Endodermal cell (in vitro differentiated cells): ENCODE results near the gene EIF2S3. TPM values are rescaled to one million over a fixed set of nuclear protein-coding genes. Genes with fewer than 3 reads are reported as not detected.

Source experiments
- DNase-seq: peaks from one replicate; pipeline ENCODE4 v3.0.0-alpha.2; 2017
- H3K27ac ChIP-seq: 2 replicates; pipeline ENCODE4 v1.5.1; 2013; ENCODE audit warnings: mild to moderate bottlenecking, low read depth, low read length, moderate library complexity
- H3K27me3 ChIP-seq: 2 replicates; pipeline ENCODE4 v1.6.1; 2013; ENCODE audit warnings: mild to moderate bottlenecking, low read length, moderate library complexity; ENCODE audit not compliant: insufficient read depth, control insufficient read depth, poor library complexity, severe bottlenecking
- H3K36me3 ChIP-seq: 2 replicates; pipeline ENCODE4 v1.7.0; 2013; ENCODE audit warnings: mild to moderate bottlenecking, low read length, moderate library complexity; ENCODE audit not compliant: control insufficient read depth, insufficient read depth
- H3K4me1 ChIP-seq: one replicate; pipeline ENCODE4 v1.7.0; 2013; ENCODE audit warnings: low read length; ENCODE audit not compliant: control insufficient read depth, insufficient read depth
- H3K4me3 ChIP-seq: 2 replicates; pipeline ENCODE4 v1.5.1; 2013; ENCODE audit warnings: mild to moderate bottlenecking, low read length, moderate library complexity
- H3K9ac ChIP-seq: 2 replicates; pipeline ENCODE4 v1.6.1; 2013; ENCODE audit warnings: mild to moderate bottlenecking, low read length, moderate library complexity; ENCODE audit not compliant: poor library complexity, severe bottlenecking; ENCODE audit errors: extremely low read depth
- H3K9me3 ChIP-seq: 2 replicates; pipeline ENCODE4 v1.6.1; 2013; ENCODE audit warnings: mild to moderate bottlenecking, low read length, moderate library complexity; ENCODE audit not compliant: control insufficient read depth
- H3K27ac Mint-ChIP-seq: 2 replicates; pipeline ENCODE4 v1.8.0; 2020; ENCODE audit warnings: mixed read lengths
- H3K27me3 Mint-ChIP-seq: 2 replicates; pipeline ENCODE4 v1.8.0; 2021; ENCODE audit warnings: mild to moderate bottlenecking, mixed read lengths; ENCODE audit not compliant: insufficient read depth
- H3K36me3 Mint-ChIP-seq: 2 replicates; pipeline ENCODE4 v1.8.0; 2020; ENCODE audit warnings: low read depth, mixed read lengths
- H3K4me1 Mint-ChIP-seq: 2 replicates; pipeline ENCODE4 v1.8.0; 2020; ENCODE audit warnings: mixed read lengths
- H3K4me3 Mint-ChIP-seq: 2 replicates; pipeline ENCODE4 v1.8.0; 2020; ENCODE audit warnings: mild to moderate bottlenecking, moderate library complexity, mixed read lengths
- H3K9me3 Mint-ChIP-seq: 2 replicates; pipeline ENCODE4 v1.8.0; 2020; ENCODE audit warnings: mild to moderate bottlenecking, mixed read lengths
- WGBS, 2 experiments: methylation state at CpG; one replicate each; pipeline versions ENCODE4 v1.1.5 to v1.1.7; 2013; ENCODE audit warnings: missing lambda C conversion rate in 2 of 2, mixed read lengths in 1 of 2; ENCODE audit not compliant: insufficient coverage in 1 of 2, insufficient read length in 1 of 2; 5-methylcytosine and 5-hydroxymethylcytosine counted together
- total RNA-seq, 2 donors: library from RNA; stranded (reverse); fragmentation: NEBNext Ultra II Directional in 1 of 2; extraction: Animal tissue kit (Norgen Biotek cat#: 25700) in 1 of 2; gene quantifications; 2 replicates in 1 of 2; 3 replicates in 1 of 2; pipeline ENCODE4 v1.2.1, GENCODE V29; 2021
- TF ChIP-seq, protein P1 (sequence below): fragments of 200-600 bp; sonication (generic); conservative IDR thresholded peaks from 2 replicates; pipeline ENCODE4 v1.5.0; 2021; ENCODE audit warnings: antibody characterized with exemption, mild to moderate bottlenecking

The EIF2S3 gene
- total RNA-seq, 2 donors from 2014 or later: 209 to 458 TPM

DNA sequence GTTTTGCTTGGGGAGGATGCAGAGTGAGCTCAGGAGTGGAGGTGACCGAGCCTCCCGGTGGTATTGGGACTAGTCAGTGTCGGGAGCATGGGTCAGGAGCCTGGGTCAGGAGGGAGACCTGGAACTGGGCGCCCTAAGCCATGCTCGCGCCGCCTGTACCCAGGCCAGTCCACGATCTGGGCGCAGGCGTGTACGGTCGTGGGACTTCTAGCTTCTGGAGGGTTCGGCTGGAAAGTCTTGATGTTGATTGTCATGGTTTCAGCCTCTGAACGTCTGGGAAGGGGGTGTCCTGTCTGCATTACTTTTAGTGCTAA lies 244 bp downstream of the EIF2S3 start:
- Mint-ChIP-seq H3K4me3 (no peak overlapping the region), H3K4me1 (peaks cover 13% of the 10 kb centered on the region), H3K27ac (no peak overlapping the region), H3K27me3 (no peaks in the 10 kb centered on the region), H3K36me3 (peaks cover 21% of the 10 kb centered on the region), H3K9me3 (no peaks in the 10 kb centered on the region)
- Histone ChIP-seq H3K27me3 (no peaks in the 10 kb centered on the region), H3K36me3 (peaks cover 25% of the 10 kb centered on the region), H3K4me3 (no peak overlapping the region), H3K4me1 (no peaks in the 10 kb centered on the region), H3K27ac (peak overlapping the region; percentile 100), H3K9ac (no peak overlapping the region), H3K9me3 (no peaks in the 10 kb centered on the region)
- TF ChIP-seq, protein P1, sequence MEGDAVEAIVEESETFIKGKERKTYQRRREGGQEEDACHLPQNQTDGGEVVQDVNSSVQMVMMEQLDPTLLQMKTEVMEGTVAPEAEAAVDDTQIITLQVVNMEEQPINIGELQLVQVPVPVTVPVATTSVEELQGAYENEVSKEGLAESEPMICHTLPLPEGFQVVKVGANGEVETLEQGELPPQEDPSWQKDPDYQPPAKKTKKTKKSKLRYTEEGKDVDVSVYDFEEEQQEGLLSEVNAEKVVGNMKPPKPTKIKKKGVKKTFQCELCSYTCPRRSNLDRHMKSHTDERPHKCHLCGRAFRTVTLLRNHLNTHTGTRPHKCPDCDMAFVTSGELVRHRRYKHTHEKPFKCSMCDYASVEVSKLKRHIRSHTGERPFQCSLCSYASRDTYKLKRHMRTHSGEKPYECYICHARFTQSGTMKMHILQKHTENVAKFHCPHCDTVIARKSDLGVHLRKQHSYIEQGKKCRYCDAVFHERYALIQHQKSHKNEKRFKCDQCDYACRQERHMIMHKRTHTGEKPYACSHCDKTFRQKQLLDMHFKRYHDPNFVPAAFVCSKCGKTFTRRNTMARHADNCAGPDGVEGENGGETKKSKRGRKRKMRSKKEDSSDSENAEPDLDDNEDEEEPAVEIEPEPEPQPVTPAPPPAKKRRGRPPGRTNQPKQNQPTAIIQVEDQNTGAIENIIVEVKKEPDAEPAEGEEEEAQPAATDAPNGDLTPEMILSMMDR: no peak
- 0 to 1% methylated on average over 3 to 13 of the region's 14 CpGs for WGBS, 2 experiments
- no peak for DNase-seq

GRCh38 chrX:24063488-24063887 lies 8.7 kb downstream of the EIF2S3 start:
- no peaks in the 10 kb centered on the region for H3K4me1 ChIP-seq
- peaks cover 80% of the 10 kb centered on the region for H3K36me3 ChIP-seq
- H3K9me3 ChIP-seq: no peaks in the 10 kb centered on the region
- TF ChIP-seq, protein P1: no peak
- no peak overlapping the region for H3K27ac ChIP-seq
- H3K27me3 ChIP-seq: no peaks in the 10 kb centered on the region
- no peaks in the 10 kb centered on the region for H3K9me3 Mint-ChIP-seq
- no peak overlapping the region for H3K4me3 Mint-ChIP-seq
- peak; percentile 46 for DNase-seq
- no peaks in the 10 kb centered on the region for H3K4me1 Mint-ChIP-seq
- no peaks in the 10 kb centered on the region for H3K27me3 Mint-ChIP-seq
- peaks cover 90% of the 10 kb centered on the region for H3K36me3 Mint-ChIP-seq
- H3K9ac ChIP-seq: no peak overlapping the region
- H3K4me3 ChIP-seq: no peak overlapping the region
- H3K27ac Mint-ChIP-seq: peak overlapping the region; percentile 58
- WGBS, 2 experiments: 93 to 95% methylated on average over 5 to 6 of the region's 6 CpGs

DNA sequence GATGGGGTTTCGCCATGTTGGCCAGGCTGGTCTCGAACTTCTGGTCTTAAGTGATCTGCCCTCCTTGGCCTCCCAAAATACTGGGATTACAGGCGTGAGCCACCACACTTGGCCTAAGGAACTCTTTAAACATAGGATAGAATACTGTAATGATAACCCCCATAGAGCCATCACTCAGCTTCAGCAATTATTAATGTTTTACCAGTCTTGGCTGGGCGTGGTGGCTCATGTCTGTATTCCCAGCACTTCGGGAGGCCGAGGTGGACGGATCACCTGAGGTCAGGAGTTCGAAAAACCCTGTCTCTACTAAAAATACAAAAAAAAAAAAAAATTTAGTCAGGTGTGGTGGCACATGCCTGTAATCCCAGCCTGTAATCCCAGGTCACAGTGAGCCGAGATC lies 15.1 kb downstream of the EIF2S3 start:
- DNase-seq: no peak
- Mint-ChIP-seq H3K4me1 (no peaks in the 10 kb centered on the region), H3K4me3 (no peak overlapping the region), H3K27ac (peak overlapping the region; percentile 4), H3K36me3 (peaks cover 89% of the 10 kb centered on the region), H3K9me3 (no peaks in the 10 kb centered on the region), H3K27me3 (no peaks in the 10 kb centered on the region)
- Histone ChIP-seq H3K4me3 (no peak overlapping the region), H3K4me1 (no peaks in the 10 kb centered on the region), H3K9me3 (no peaks in the 10 kb centered on the region), H3K9ac (no peak overlapping the region), H3K27me3 (no peaks in the 10 kb centered on the region), H3K27ac (no peak overlapping the region), H3K36me3 (peaks cover 69% of the 10 kb centered on the region)
- 99% methylated on average over 7 of the region's 9 CpGs; no CpG with 5 or more reads in 1 of the 2 experiments for WGBS, 2 experiments
- TF ChIP-seq, protein P1: no peak
